NB4 (cell line): Measurements from ENCODE around the gene GUCY2D.

Experiments
- POLR2A ChIP-seq: IDR thresholded peaks from 2 replicates; pipeline ENCODE4 v1.6.1; 2011; ENCODE audit warnings: mild to moderate bottlenecking; ENCODE audit not compliant: insufficient read length; ENCODE audit errors: extremely low read depth
- TF ChIP-seq, protein P1 (sequence below): IDR thresholded peaks from one replicate; pipeline ENCODE4 v1.5.1; 2012; ENCODE audit warnings: low read depth, low read length

DNA sequence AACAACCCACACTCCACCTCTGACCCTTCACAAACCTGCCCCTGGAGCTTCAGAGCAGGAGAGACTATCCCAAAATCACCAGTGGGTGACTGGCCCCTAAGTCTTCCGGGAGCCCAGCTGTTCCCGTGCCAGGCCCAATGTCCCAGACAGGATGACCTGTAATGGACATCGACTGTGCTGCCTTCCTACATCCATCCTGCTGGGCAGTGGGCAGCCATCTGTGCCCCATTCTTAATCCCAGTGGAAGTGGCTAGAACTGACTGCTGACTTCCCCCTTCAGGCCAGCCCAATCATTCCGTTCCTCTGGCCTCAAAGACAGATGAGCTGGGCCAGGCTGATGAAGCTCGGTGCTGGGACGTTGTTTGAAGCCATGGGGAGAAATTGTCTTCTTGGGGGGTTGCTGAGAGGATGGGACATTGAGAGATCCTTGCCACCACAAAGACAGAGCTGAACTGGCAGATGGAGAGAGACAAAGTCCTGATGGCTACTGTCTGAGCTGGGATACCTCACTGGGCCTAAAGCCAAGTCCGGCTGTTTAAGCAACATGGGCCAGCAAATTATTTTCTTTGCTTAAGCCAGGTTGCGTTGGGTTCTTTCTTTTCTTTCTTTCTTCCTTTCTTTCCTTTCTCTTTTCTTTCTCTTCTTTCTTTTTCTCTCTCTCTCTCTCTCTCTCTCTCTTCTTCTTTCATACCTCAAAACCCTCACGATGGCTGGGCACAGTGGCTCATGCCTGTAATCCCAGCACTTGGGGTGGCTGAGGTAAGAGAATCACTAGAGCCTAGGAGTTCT lies 18.6 kb downstream of the GUCY2D start:
- TF ChIP-seq, protein P1, sequence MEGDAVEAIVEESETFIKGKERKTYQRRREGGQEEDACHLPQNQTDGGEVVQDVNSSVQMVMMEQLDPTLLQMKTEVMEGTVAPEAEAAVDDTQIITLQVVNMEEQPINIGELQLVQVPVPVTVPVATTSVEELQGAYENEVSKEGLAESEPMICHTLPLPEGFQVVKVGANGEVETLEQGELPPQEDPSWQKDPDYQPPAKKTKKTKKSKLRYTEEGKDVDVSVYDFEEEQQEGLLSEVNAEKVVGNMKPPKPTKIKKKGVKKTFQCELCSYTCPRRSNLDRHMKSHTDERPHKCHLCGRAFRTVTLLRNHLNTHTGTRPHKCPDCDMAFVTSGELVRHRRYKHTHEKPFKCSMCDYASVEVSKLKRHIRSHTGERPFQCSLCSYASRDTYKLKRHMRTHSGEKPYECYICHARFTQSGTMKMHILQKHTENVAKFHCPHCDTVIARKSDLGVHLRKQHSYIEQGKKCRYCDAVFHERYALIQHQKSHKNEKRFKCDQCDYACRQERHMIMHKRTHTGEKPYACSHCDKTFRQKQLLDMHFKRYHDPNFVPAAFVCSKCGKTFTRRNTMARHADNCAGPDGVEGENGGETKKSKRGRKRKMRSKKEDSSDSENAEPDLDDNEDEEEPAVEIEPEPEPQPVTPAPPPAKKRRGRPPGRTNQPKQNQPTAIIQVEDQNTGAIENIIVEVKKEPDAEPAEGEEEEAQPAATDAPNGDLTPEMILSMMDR, result no peak
- TF ChIP-seq POLR2A, result no peak
